H7 (cell line): Measurements from ENCODE around the gene HOXD13. TPM values are rescaled to one million over a fixed set of nuclear protein-coding genes. Genes with fewer than 3 reads are reported as not detected.

ENCODE experiments used
- DNase-seq: peaks from one replicate; pipeline ENCODE4 v3.0.0; 2012
- H3K27me3 ChIP-seq: 2 replicates; pipeline ENCODE4 v1.6.0; 2011; ENCODE audit warnings: mild to moderate bottlenecking, low read length; ENCODE audit not compliant: control insufficient read depth, insufficient read depth
- H3K36me3 ChIP-seq: replicated peaks from 2 replicates; pipeline ENCODE4 v1.5.1; 2011; ENCODE audit warnings: low read length; ENCODE audit not compliant: control insufficient read depth, insufficient read depth
- H3K4me3 ChIP-seq: 2 replicates; pipeline ENCODE4 v1.5.1; 2011; ENCODE audit warnings: low read depth, mild to moderate bottlenecking, control low read depth, low read length, moderate library complexity; ENCODE audit not compliant: insufficient read depth
- total RNA-seq: library from RNA; depleted of rRNA; stranded (reverse); fragments of >200 nt; shearing (Covaris generic); gene quantifications from 2 replicates; pipeline ENCODE4 v1.2.3, GENCODE V29; 2014

Gene HOXD13
- total RNA-seq, 1 experiment from 2014 or later: 0.07 TPM

DNA sequence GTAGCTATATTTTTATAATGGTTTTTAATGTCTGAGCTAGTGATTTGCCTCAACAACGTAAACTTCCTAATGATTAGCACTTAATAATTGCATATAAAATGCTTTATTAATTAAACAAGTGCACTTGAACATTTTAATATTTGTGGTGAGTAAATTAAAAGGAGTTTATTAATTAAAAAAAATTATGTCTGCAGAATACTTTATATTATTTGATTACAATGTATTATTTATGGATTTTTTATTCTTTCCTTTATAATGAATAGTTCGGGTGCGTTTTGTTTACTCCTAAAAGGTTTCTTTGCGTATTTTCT lies 39.3 kb downstream of the HOXD13 start:
- H3K27me3 ChIP-seq: peaks cover 100% of the 10 kb centered on the region
- no peak for DNase-seq
- no peaks in the 10 kb centered on the region for H3K36me3 ChIP-seq
- H3K4me3 ChIP-seq: no peak overlapping the region

DNA sequence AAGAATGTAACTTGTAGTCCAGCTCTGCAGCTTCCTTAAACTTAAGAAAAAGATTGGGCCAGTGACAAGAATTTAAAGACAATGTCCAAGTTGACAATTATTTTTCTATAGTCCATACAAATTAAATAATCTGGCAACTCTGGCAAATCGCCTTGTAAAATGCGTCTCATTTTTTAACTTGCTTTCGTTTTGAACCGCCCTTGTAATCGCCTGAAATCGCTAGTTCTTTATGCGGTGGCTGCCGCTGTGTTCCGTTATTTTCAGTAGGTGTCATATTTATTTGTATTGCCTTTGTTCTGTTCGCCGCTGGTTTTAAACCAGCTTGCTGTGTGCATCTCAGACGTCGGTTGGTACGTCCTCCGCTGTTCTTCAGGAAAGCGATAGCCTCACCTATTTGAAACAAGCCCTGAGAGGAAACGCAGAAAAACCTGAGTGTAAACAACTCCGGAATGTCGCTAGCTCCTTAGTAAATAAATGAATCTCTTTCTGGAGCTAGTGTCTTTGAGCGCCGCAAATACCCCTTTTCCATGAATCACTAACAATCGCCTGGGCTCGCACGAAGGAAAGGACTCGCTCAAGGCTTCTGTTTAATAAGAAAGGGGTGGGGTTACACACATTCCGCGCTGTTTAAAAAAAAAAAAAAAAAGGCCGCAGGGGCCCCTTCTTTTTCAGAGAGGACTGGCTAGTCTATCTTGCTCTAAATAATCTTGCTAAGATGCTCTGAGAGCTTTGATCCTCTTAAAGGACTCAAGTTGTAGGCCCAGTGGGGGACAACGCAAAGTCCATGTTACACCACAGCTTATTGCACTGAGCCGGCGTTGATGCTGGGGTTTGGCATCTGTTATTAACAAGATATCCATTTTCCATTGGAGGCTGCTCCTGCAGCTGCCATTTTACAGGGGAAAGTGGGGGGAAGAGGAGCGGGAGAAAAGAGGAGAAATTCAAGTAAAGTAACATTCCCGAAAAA lies 40.0 kb downstream of the HOXD13 start:
- no peak for DNase-seq
- H3K4me3 ChIP-seq: no peak overlapping the region
- H3K36me3 ChIP-seq: no peaks in the 10 kb centered on the region
- H3K27me3 ChIP-seq: peaks cover 100% of the 10 kb centered on the region

DNA sequence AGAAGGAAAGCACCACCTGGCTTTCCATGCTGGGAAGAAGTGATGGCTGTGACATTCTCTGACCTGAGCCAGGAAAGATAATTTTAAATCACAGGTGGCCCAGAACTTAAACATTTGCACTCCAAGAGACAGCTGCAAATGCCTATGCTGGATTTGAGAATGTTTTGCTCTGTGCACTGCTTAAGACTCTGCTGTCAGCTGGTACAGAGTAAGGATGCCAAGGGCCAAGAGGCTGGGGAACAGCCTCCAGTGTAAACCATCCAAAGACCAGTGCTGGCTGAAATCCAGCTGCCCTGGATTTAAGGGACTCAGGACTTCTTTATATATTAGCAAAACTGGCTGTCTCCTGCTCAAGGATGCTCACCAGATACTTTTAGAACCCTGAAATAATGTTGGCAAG lies 40.9 kb downstream of the HOXD13 start:
- no peak for DNase-seq

DNA sequence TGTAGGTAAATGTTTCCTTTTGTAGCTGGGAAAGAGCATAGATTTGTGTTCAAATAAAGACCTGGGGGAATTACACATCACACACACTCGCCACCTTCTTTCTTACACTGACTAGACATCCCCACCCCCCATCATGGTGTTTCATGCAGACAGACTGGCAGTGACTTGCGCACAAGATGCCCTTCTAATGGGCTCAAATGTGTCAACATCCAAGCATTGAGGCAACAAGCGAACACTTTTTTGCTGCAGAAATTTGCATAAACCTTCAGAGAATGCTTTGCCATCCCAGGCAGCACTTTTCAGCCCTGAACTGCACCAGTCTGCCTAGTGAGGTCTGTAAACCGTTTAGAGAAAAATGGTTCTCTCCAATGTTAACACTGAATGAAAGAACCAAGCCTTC lies 41.5 kb downstream of the HOXD13 start:
- Histone ChIP-seq H3K4me3 (no peak overlapping the region), H3K27me3 (peaks cover 100% of the 10 kb centered on the region), H3K36me3 (no peaks in the 10 kb centered on the region)
- no peak for DNase-seq

More for the DNA sequence above, 40.9 kb downstream of the HOXD13 start:
- Histone ChIP-seq H3K36me3 (no peaks in the 10 kb centered on the region), H3K4me3 (no peak overlapping the region), H3K27me3 (peaks cover 100% of the 10 kb centered on the region)

DNA sequence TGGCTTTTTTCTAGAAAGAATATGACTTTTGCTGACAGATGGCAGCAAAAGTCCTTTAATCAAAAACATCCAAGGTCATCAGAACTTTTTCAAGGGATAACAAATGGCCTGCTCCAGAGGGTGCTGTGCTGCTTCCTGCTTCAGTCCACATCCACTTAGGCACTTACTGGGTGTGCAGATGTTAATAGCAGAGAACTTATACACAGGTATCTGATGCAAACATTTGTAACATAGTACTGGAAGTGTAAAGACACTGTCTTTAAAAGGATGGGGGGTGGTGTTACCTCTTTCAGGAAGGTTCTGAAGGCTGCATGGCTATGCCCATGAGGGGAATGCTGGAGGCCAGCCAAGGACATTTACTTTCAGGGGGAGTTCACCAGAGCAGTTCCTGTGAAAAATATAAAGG lies 42.5 kb downstream of the HOXD13 start:
- no peak overlapping the region for H3K4me3 ChIP-seq
- H3K27me3 ChIP-seq: peaks cover 100% of the 10 kb centered on the region
- no peaks in the 10 kb centered on the region for H3K36me3 ChIP-seq
- DNase-seq: no peak

DNA sequence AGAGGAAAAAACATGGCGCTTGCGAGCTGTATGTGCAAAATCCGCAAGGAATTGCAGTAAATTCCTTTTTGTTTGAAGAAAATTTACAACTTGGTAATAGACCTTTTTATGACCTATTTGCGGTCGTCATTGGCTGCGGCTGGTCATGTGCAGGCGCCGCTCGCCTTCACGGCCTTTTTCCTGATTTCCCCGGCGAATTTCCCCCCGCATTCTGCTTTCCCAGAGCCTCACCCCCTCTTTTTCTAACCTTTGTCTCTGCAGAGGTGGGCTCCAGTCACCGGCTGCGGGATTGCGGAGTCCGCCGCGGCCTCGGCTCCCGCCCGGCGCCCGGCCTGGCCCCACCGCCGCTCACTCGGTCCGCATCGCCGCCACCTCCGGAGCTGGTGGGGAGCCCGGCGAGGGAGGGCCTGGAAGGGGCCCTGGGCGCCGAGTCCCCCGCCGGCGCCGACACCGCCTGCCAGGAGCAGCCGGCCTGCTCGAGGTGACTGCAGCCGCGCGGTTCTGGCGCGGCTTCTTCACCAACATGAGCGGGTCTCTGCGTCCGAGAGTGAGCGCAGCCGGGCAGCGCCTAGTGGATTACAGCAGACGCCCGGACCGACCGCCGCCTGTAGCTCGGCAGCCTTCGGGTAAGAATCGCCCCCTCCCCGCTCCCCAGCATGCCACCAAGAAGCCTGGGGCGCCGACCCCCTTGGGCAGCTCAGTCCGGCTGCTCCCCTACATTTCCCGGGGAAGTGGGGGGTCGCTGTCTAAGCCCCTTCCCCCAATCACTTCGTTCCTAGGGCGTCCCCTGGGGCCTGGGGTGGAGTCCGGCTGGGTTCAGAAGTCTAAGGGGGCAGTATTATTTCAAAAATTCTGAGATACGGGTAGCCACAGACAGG lies 44.1 kb downstream of the HOXD13 start:
- peaks cover 98% of the 10 kb centered on the region for H3K27me3 ChIP-seq
- DNase-seq: peak; percentile 83
- H3K36me3 ChIP-seq: no peaks in the 10 kb centered on the region
- H3K4me3 ChIP-seq: peak overlapping the region; percentile 32

DNA sequence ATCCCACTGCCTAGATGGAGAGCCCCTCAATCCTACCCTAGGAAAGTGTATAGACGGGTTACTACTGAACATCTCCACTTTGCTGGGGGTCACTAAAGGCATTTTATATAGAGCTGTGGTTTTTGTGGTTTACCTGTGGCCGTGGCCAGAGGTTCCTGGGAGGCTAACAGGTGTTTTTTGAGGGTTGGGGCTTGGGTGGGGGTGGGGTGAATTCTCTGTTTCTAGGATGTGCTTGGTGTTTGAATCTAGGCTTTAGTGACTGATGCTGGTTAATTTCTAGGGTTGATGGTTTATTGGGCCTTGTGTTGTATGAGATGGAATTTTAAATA lies 44.7 kb downstream of the HOXD13 start:
- H3K36me3 ChIP-seq: no peaks in the 10 kb centered on the region
- H3K4me3 ChIP-seq: no peak overlapping the region
- peaks cover 98% of the 10 kb centered on the region for H3K27me3 ChIP-seq
- DNase-seq: no peak

DNA sequence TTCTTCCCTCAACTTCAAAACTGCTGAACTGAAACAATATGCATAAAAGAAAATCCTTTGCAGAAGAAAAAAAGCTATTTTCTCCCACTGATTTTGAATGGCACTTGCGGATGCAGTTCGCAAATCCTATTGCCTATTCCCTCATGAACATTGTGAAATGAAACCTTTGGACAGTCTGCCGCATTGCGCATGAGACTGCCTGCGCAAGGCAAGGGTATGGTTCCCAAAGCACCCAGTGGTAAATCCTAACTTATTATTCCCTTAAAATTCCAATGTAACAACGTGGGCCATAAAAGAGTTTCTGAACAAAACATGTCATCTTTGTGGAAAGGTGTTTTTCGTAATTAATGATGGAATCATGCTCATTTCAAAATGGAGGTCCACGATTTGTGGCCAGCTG lies 45.4 kb downstream of the HOXD13 start:
- no peak overlapping the region for H3K4me3 ChIP-seq
- no peaks in the 10 kb centered on the region for H3K36me3 ChIP-seq
- H3K27me3 ChIP-seq: peaks cover 98% of the 10 kb centered on the region
- DNase-seq: no peak

DNA sequence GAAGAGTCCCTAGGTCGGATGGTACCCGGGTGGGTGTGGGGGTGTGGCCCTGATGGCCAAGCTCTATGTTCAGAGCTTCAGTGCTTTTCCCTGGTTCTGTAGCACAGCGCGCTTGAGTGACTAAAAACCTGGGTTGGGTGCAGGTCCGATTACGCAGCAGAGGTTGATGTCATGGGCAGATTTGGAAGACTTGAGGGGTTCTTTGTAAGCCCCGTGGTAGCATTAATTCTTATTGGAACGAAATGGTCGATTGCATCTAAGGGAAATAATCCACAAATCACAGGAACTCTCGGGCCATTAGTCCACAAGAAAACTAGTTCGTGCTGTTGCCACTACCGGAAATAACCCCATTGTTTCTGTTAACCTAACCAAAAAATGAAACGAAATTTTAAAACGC lies 46.0 kb downstream of the HOXD13 start:
- H3K4me3 ChIP-seq: no peak overlapping the region
- H3K27me3 ChIP-seq: peaks cover 98% of the 10 kb centered on the region
- H3K36me3 ChIP-seq: no peaks in the 10 kb centered on the region
- DNase-seq: no peak

DNA sequence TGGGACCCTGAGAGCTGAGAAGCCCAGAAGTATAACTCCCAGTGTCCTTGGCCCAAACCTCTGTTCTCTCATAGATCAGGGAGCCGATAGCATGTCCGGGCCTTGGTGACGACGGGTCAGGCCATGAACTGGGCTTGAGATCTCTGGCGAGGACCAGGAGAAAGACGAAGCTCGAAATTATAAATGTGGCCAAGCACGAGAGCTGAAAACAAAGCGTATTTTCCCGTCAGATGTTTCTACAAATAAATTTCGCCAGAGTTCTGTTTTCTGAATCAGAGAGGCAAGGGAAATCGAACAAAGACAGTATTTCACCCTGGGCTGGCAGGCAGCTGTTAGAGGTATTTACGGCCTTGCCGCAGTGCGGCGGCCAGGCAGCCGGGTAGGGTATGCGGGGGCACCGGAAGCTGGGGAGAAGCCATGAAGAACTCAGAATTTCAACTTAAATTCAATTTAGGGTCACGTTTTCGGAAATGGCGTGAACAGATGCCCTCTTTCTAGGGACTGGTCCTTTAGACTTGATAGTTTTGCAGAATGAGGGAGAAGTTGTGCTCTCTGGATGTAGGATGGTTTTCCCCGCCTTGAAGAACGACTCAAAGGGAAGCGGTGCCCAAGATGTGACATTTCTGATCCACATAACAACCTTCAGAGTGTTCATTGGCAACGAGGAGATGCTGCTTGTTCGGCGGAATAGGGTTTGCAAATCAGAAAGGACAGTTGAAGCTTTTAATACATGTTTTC lies 46.6 kb downstream of the HOXD13 start:
- DNase-seq: peak; percentile 50
- H3K36me3 ChIP-seq: no peaks in the 10 kb centered on the region
- no peak overlapping the region for H3K4me3 ChIP-seq
- H3K27me3 ChIP-seq: peaks cover 98% of the 10 kb centered on the region

DNA sequence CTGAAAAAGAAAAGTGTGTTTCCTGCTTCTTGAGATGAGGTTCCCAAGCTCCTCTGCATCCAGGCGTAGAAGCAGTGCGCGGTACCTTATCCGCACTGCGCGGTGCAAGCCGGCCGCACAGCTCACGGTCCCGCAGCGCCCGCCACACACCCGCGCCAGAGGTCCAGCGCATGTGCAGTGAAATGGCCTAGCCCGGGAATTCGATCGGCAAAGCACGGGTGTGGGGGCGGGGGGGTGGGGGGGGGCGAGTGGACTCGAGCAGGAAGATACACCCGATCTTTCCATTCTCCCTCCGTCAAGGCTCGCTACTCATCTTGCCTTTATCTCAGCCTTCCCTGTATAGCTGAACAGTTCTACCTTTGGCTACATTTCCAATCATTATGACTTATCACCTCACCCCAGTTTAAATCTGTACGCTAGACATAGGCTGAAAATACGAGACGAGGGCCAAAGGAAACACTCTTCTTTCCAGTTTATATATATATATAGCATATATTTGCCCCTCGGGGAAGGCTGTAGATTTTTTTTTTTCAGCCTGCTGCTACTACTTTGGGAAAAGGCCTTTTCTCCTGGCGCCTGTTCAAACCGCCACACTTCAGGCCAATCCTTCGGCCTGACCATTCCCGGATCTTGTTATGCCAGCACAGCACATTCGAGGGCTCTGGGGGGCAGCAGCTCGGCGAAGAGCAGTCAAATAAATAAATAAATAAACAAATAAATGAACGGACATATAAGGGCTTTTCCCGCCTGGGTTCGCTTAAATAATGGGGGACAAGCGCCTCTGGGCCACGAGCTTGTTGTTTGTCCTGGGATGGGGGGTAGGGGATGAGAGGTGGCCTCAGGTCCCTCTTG lies 47.4 kb downstream of the HOXD13 start:
- Histone ChIP-seq H3K36me3 (no peaks in the 10 kb centered on the region), H3K27me3 (peaks cover 96% of the 10 kb centered on the region), H3K4me3 (peak overlapping the region; percentile 8; the same call in 1 of the 2 replicates)
- peak; percentile 54 for DNase-seq

DNA sequence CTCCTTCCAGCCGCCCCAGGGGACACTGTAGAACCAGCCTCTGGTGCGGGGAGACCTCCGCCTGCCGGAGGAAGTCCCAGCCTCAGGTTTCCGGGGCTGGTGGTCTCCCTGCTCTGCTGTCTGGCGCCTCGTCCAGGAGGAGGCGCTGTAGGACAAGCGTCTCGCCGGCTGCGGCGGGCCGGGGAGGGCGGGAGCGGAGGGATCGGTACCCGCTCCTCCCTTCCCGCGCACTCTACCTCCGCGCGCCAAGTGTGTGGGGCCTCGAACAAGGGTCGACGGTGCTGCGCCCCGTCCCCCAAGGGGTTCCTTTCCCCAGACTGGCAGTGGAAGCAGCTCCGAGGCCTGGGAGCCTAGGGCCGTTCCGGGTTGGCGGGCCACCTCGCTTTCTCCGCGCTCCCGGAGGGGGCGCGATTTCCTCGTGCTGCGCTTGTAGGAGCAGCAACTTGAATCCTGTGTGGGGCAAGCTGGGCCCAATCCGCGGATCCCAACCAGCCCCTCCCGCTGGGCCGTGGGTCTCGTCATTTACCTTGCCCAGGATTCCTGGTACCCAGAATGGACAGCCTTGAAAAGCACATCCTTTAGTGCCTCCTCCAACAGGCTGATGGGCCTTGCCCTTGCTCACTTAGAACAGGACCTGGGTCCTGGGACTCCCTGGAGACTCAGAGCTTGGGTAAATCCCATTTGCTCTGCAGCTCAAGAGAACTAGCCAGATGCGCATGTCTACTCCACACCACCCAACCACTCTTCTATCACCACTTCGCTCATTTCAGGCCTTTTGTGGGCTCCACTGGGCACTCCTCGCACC lies 48.2 kb downstream of the HOXD13 start:
- peaks cover 96% of the 10 kb centered on the region for H3K27me3 ChIP-seq
- peak overlapping the region; percentile 52 for H3K4me3 ChIP-seq
- DNase-seq: peak; percentile 99
- H3K36me3 ChIP-seq: no peaks in the 10 kb centered on the region

DNA sequence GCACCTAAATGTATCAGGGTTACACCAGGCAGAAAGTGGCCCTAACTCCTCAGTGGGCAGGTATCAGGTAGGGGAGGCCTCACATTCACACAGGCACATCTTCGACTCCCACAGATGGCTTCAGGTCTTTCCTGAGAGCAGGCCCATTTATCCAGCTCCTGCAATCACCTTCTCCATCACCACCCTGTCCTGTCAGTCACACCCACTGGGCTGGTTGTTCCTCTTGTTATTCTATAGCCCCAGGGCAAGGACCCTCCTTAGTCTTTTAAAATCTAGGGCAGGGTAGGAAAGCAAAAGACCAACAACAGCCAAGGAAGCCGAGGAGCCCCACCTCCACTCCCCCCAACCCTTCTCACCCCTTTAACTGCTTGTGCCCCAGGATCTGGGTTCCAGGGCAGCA lies 49.8 kb downstream of the HOXD13 start:
- peaks cover 96% of the 10 kb centered on the region for H3K27me3 ChIP-seq
- H3K36me3 ChIP-seq: no peaks in the 10 kb centered on the region
- no peak for DNase-seq
- no peak overlapping the region for H3K4me3 ChIP-seq
